Neural cell (in vitro differentiated cells): Measurements from ENCODE around the gene PRR15L. TPM values are rescaled to one million over a fixed set of nuclear protein-coding genes. Genes with fewer than 3 reads are reported as not detected.
"Not testable (repeated sequence)": the region's sequence is repeated elsewhere in the genome, so short reads cannot be mapped to it uniquely, and the experiment has no call there.

ENCODE experiments used
- H2AFZ ChIP-seq: fragments of 200-600, 300-800 bp; sonication (generic), shearing (Covaris generic); 2 replicates; pipeline ENCODE4 v1.6.0; 2014; ENCODE audit warnings: low read depth, mild to moderate bottlenecking, antibody characterized with exemption, low read length, moderate library complexity
- H3F3A ChIP-seq: fragments of 200-600 bp; shearing (Covaris generic); 2 replicates; pipeline ENCODE4 v1.6.1; 2016; ENCODE audit warnings: mild to moderate bottlenecking, moderate library complexity, mixed read lengths, antibody characterized with exemption, low read length; ENCODE audit not compliant: insufficient read depth, poor library complexity, severe bottlenecking
- H3K27ac ChIP-seq: fragments of 200-600, 300-800 bp; sonication (generic), shearing (Covaris generic); 2 replicates; pipeline ENCODE4 v1.5.1; 2014; ENCODE audit warnings: mild to moderate bottlenecking, low read length, moderate library complexity
- H3K27me3 ChIP-seq: fragments of 300-800, 200-600 bp; sonication (generic), shearing (Covaris generic); 2 replicates; pipeline ENCODE4 v1.6.0; 2014; ENCODE audit warnings: mild to moderate bottlenecking, low read depth, low read length, moderate library complexity; ENCODE audit not compliant: insufficient read depth
- H3K36me3 ChIP-seq: fragments of 300-800, 200-600 bp; sonication (generic), shearing (Covaris generic); 2 replicates; pipeline ENCODE4 v1.5.1; 2014; ENCODE audit warnings: mild to moderate bottlenecking, antibody characterized with exemption, low read length, moderate library complexity; ENCODE audit not compliant: insufficient read depth
- H3K4me2 ChIP-seq: fragments of 300-800, 200-600 bp; sonication (generic), shearing (Covaris generic); 2 replicates; pipeline ENCODE4 v1.6.0; 2014; ENCODE audit warnings: mild to moderate bottlenecking, low read length
- H3K4me3 ChIP-seq: fragments of 300-800, 200-600 bp; sonication (generic), shearing (Covaris generic); 2 replicates; pipeline ENCODE4 v1.5.1; 2014; ENCODE audit warnings: mild to moderate bottlenecking, low read length, moderate library complexity
- H3K79me2 ChIP-seq: fragments of 200-600 bp; shearing (Covaris generic); replicated peaks from 2 replicates; pipeline ENCODE4 v1.6.0; 2014; ENCODE audit warnings: mild to moderate bottlenecking, low read length, moderate library complexity; ENCODE audit not compliant: insufficient read depth
- H3K9ac ChIP-seq: fragments of 300-800, 200-600 bp; sonication (generic), shearing (Covaris generic); 2 replicates; pipeline ENCODE4 v1.6.1; 2016; ENCODE audit warnings: mild to moderate bottlenecking, low read length, mixed read lengths
- H3K9me2 ChIP-seq: fragments of 200-600 bp; shearing (Covaris generic); 2 replicates; pipeline ENCODE4 v1.6.1; 2016; ENCODE audit warnings: mild to moderate bottlenecking, low read length, mixed read lengths; ENCODE audit not compliant: insufficient read depth
- H3K9me3 ChIP-seq: fragments of 200-600, 300-800 bp; sonication (generic), shearing (Covaris generic); 2 replicates; pipeline ENCODE4 v1.6.1; 2016; ENCODE audit warnings: mild to moderate bottlenecking, mixed run types, low read length, moderate library complexity, mixed read lengths
- H4K20me1 ChIP-seq: fragments of 200-600 bp; shearing (Covaris generic); 2 replicates; pipeline ENCODE4 v1.6.1; 2016; ENCODE audit warnings: mild to moderate bottlenecking, mixed run types; ENCODE audit not compliant: insufficient read depth
- CTCF ChIP-seq: fragments of 450-650 bp; IDR thresholded peaks from 2 replicates; pipeline ENCODE4 v1.5.1; 2014; ENCODE audit warnings: antibody characterized with exemption, mild to moderate bottlenecking, moderate library complexity; ENCODE audit not compliant: poor library complexity, severe bottlenecking
- EP300 ChIP-seq: fragments of 450-650 bp; conservative IDR thresholded peaks from 2 replicates; pipeline ENCODE4 v1.6.1; 2014; ENCODE audit warnings: antibody characterized with exemption, mild to moderate bottlenecking, moderate library complexity; ENCODE audit not compliant: poor library complexity, severe bottlenecking
- EZH2 ChIP-seq: fragments of 200-600, 300-800 bp; shearing (Covaris generic), sonication (generic); IDR thresholded peaks from 2 replicates; pipeline ENCODE4 v1.6.1; 2014; ENCODE audit warnings: antibody characterized with exemption, low read length, borderline replicate concordance, mild to moderate bottlenecking; ENCODE audit not compliant: insufficient read depth, poor library complexity, severe bottlenecking
- MXI1 ChIP-seq: fragments of 450-650 bp; conservative IDR thresholded peaks from 2 replicates; pipeline ENCODE4 v1.6.1; 2014; ENCODE audit warnings: antibody characterized with exemption, mild to moderate bottlenecking; ENCODE audit not compliant: poor library complexity, severe bottlenecking
- POLR2AphosphoS5 ChIP-seq: IDR thresholded peaks from 2 replicates; pipeline ENCODE4 v1.6.1; 2012
- RAD21 ChIP-seq: fragments of 450-650 bp; conservative IDR thresholded peaks from 2 replicates; pipeline ENCODE4 v1.6.1; 2014; ENCODE audit warnings: antibody characterized with exemption, mild to moderate bottlenecking, moderate library complexity
- SMC3 ChIP-seq: fragments of 450-650 bp; conservative IDR thresholded peaks from 2 replicates; pipeline ENCODE4 v1.6.1; 2014; ENCODE audit warnings: antibody characterized with exemption, mild to moderate bottlenecking, moderate library complexity; ENCODE audit not compliant: poor library complexity
- TAF1 ChIP-seq: IDR thresholded peaks from 2 replicates; pipeline ENCODE4 v1.6.1; 2012; ENCODE audit warnings: low read depth
- polyA plus RNA-seq: library from polyadenylated mRNA; depleted of rRNA; stranded (reverse); fragments of >200 nt; gene quantifications from 2 replicates; pipeline ENCODE4 v1.2.3, GENCODE V29; 2014
- TF ChIP-seq, protein P1 (sequence below): IDR thresholded peaks from 2 replicates; pipeline ENCODE4 v1.6.1; 2012; ENCODE audit warnings: borderline replicate concordance

The PRR15L gene
- polyA plus RNA-seq, 1 donor from 2014 or later, result not detected

DNA sequence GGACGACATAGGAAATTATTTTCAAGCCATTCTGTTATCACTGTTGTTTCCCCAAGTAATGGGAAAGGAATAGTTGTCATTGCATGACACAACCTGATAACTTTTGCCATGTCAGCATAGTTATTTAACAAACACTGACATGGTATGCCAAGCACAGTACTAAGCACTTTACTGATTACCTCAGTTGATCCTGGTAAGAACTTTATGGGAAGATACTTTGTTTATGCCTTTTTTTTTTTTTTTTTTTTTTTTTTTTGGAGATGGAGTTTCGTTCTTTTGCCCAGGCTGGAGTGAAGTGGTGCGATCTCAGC, 32.0 kb downstream of the PRR15L start:
- H3K36me3 ChIP-seq, result no peaks in the 10 kb centered on the region
- H3F3A ChIP-seq, result no peaks in the 10 kb centered on the region
- H3K9me2 ChIP-seq, result no peaks in the 10 kb centered on the region
- H3K27me3 ChIP-seq, result no peaks in the 10 kb centered on the region
- H3K9ac ChIP-seq, result no peak overlapping the region
- no peaks in the 10 kb centered on the region for H4K20me1 ChIP-seq
- TF ChIP-seq, protein P1, sequence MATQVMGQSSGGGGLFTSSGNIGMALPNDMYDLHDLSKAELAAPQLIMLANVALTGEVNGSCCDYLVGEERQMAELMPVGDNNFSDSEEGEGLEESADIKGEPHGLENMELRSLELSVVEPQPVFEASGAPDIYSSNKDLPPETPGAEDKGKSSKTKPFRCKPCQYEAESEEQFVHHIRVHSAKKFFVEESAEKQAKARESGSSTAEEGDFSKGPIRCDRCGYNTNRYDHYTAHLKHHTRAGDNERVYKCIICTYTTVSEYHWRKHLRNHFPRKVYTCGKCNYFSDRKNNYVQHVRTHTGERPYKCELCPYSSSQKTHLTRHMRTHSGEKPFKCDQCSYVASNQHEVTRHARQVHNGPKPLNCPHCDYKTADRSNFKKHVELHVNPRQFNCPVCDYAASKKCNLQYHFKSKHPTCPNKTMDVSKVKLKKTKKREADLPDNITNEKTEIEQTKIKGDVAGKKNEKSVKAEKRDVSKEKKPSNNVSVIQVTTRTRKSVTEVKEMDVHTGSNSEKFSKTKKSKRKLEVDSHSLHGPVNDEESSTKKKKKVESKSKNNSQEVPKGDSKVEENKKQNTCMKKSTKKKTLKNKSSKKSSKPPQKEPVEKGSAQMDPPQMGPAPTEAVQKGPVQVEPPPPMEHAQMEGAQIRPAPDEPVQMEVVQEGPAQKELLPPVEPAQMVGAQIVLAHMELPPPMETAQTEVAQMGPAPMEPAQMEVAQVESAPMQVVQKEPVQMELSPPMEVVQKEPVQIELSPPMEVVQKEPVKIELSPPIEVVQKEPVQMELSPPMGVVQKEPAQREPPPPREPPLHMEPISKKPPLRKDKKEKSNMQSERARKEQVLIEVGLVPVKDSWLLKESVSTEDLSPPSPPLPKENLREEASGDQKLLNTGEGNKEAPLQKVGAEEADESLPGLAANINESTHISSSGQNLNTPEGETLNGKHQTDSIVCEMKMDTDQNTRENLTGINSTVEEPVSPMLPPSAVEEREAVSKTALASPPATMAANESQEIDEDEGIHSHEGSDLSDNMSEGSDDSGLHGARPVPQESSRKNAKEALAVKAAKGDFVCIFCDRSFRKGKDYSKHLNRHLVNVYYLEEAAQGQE, result no peak
- TF ChIP-seq TAF1, result no peak
- TF ChIP-seq EP300, result no peak
- TF ChIP-seq MXI1, result no peak
- no peak for TF ChIP-seq CTCF
- no peak for TF ChIP-seq EZH2
- no peak for TF ChIP-seq RAD21
- no peak for TF ChIP-seq POLR2AphosphoS5
- TF ChIP-seq SMC3, result no peak
- no peak overlapping the region for H3K4me3 ChIP-seq
- no peaks in the 10 kb centered on the region for H3K79me2 ChIP-seq
- no peak overlapping the region for H2AFZ ChIP-seq
- no peak overlapping the region for H3K4me2 ChIP-seq
- no peaks in the 10 kb centered on the region for H3K9me3 ChIP-seq
- no peak overlapping the region for H3K27ac ChIP-seq

GRCh38 chr17:47924785-47925677, 32.7 kb downstream of the PRR15L start:
- no peaks in the 10 kb centered on the region for H3K9me2 ChIP-seq
- TF ChIP-seq CTCF, result no peak
- TF ChIP-seq RAD21, result no peak
- no peak for TF ChIP-seq EZH2
- no peak for TF ChIP-seq POLR2AphosphoS5
- TF ChIP-seq TAF1, result no peak
- TF ChIP-seq SMC3, result no peak
- TF ChIP-seq EP300, result no peak
- TF ChIP-seq, protein P1, result no peak
- no peak for TF ChIP-seq MXI1
- no peaks in the 10 kb centered on the region for H3F3A ChIP-seq
- H3K9ac ChIP-seq, result no peak overlapping the region
- no peaks in the 10 kb centered on the region for H3K9me3 ChIP-seq
- H3K4me3 ChIP-seq, result no peak overlapping the region
- no peak overlapping the region for H3K4me2 ChIP-seq
- no peak overlapping the region for H2AFZ ChIP-seq
- H3K27me3 ChIP-seq, result no peaks in the 10 kb centered on the region
- no peaks in the 10 kb centered on the region for H3K36me3 ChIP-seq
- H3K79me2 ChIP-seq, result no peaks in the 10 kb centered on the region
- no peak overlapping the region for H3K27ac ChIP-seq
- no peaks in the 10 kb centered on the region for H4K20me1 ChIP-seq

DNA sequence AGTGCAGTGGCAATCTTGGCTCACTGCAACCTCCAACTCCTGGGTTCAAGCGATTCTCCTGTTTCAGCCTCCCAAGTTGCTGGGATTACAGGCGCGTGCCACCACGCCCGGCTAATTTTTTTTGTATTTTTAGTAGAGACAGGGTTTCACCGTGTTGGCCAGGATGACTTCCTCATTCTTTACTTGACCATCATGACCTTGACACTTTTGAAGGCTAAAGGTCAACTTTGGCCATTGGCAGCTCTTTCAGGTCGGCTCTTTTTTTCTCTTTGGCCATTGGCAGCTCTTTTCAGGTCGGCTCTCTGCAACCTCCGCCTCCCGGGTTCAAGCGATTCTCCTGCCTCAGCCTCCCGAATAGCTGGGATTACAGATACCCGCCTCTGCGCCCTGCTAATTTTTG, 37.8 kb downstream of the PRR15L start:
- H3K9ac ChIP-seq, H3K36me3 ChIP-seq, H2AFZ ChIP-seq, H3K27me3 ChIP-seq, H4K20me1 ChIP-seq, H3K4me2 ChIP-seq, H3K9me2 ChIP-seq, H3K27ac ChIP-seq, H3F3A ChIP-seq, H3K9me3 ChIP-seq, H3K4me3 ChIP-seq, H3K79me2 ChIP-seq: not testable (repeated sequence)
